ENCODE measurements around the gene KRT15.

The KRT15 gene

GRCh38 chr17:41484920-41485904 lies 33.5 kb downstream of the KRT15 start:
- in situ Hi-C loops (cut with MboI; ENCODE audit: low sequenced_read_pairs): no loop called here

GRCh38 chr17:41483991-41484826 lies 34.5 kb downstream of the KRT15 start:
- in situ Hi-C loops (cut with MboI; ENCODE audit: low sequenced_read_pairs): no loop called here

- in situ Hi-C loops (cut with MboI; ENCODE audit: low sequenced_read_pairs): no loop called here
These were observed 35.2 kb downstream of the KRT15 start for GRCh38 chr17:41483531-41483930.

- in situ Hi-C loops (cut with MboI; ENCODE audit: low sequenced_read_pairs): no loop called here
These were observed 37.7 kb downstream of the KRT15 start, which contains the start of gene KRT35 for GRCh38 chr17:41481036-41481435. TSS of gene KRT35 (minus strand) at chr17:41481151. CDS start at chr17:41481097, 54 bp downstream.

GRCh38 chr17:41480581-41480980 lies 38.1 kb downstream of the KRT15 start:
- in situ Hi-C loops (cut with MboI; ENCODE audit: low sequenced_read_pairs): no loop called here

- in situ Hi-C loops (cut with MboI; ENCODE audit: low sequenced_read_pairs): no loop called here
These were observed 38.6 kb downstream of the KRT15 start for GRCh38 chr17:41480136-41480535.

- in situ Hi-C loops (cut with MboI; ENCODE audit: low sequenced_read_pairs): no loop called here
These were observed 40.5 kb downstream of the KRT15 start for GRCh38 chr17:41478237-41478636.

- in situ Hi-C loops (cut with MboI; ENCODE audit: low sequenced_read_pairs): no loop called here
These were observed 41.5 kb downstream of the KRT15 start for GRCh38 chr17:41476866-41477815.

GRCh38 chr17:41475421-41475820 lies 43.3 kb downstream of the KRT15 start:
- in situ Hi-C loops (cut with MboI; ENCODE audit: low sequenced_read_pairs): no loop called here

- in situ Hi-C loops (cut with MboI; ENCODE audit: low sequenced_read_pairs): no loop called here
These were observed 43.8 kb downstream of the KRT15 start for GRCh38 chr17:41474863-41475262.

- in situ Hi-C loops (cut with MboI; ENCODE audit: low sequenced_read_pairs): no loop called here
These were observed 50.3 kb downstream of the KRT15 start for GRCh38 chr17:41468346-41468745.

GRCh38 chr17:41467561-41467960 lies 51.1 kb downstream of the KRT15 start:
- in situ Hi-C loops (cut with MboI; ENCODE audit: low sequenced_read_pairs): no loop called here

GRCh38 chr17:41466988-41467387 lies 51.7 kb downstream of the KRT15 start, which contains the start of gene KRT32:
TSS of gene KRT32 (minus strand) at chr17:41467386. CDS start at chr17:41467325, 61 bp downstream.
- in situ Hi-C loops (cut with MboI; ENCODE audit: low sequenced_read_pairs): no loop called here

- in situ Hi-C loops (cut with MboI; ENCODE audit: low sequenced_read_pairs): no loop called here
These were observed 54.0 kb downstream of the KRT15 start for GRCh38 chr17:41464682-41465081.

GRCh38 chr17:41464173-41464572 lies 54.5 kb downstream of the KRT15 start:
- in situ Hi-C loops (cut with MboI; ENCODE audit: low sequenced_read_pairs): no loop called here

GRCh38 chr17:41463746-41464145 lies 54.9 kb downstream of the KRT15 start:
- in situ Hi-C loops (cut with MboI; ENCODE audit: low sequenced_read_pairs): no loop called here

Data from hTERT RPE-1 (cell line).